Right renal pelvis (tissue), 4 donors: ENCODE measurements around the gene P2RX6. TPM values are rescaled to one million over a fixed set of nuclear protein-coding genes. Genes with fewer than 3 reads are reported as not detected.
"Not testable (repeated sequence)": the region's sequence is repeated elsewhere in the genome, so short reads cannot be mapped to it uniquely, and the experiment has no call there.

Experiments
- DNase-seq, 4 donors: peaks; one replicate each; pipeline ENCODE4 v3.0.0-alpha.2; 2013; ENCODE audit warnings: low read depth in 4 of 4, low spot score in 3 of 4, missing footprints in 1 of 4
- polyA plus RNA-seq, 4 donors: library from polyadenylated mRNA; unstranded; fragments of 120-200 nt; gene quantifications; one replicate each; pipeline ENCODE4 v1.2.1, GENCODE V29; 2013; ENCODE audit not compliant: insufficient read length in 4 of 4

P2RX6 gene
- polyA plus RNA-seq, 4 donors: 1.3 to 1.8 (median 1.5) TPM

GRCh38 chr22:21071796-21072195, 56.8 kb downstream of the P2RX6 start:
- not testable (repeated sequence) for DNase-seq

- no peak for DNase-seq
Measured at GRCh38 chr22:21073023-21073422, 58.1 kb downstream of the P2RX6 start.

DNA sequence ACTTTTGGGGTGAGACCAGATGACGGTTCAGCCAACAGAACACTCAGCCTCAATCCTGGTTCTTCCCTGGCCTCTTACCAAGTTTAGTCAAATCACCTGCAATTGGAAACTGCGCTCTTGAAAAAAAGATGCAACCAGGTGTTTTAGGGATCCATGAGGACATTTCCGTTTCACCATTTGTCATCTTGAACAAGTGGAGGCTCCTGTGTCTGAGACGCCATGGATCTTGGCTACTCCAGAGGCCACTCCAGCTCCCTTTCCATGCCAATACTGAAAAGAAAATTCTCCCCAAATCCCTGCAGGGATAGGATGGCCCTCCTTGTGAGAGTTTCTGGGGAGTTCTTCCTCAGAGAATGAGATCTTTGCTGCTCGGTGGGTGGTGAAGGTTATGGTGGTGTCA, 58.5 kb downstream of the P2RX6 start:
- no peak for DNase-seq

GRCh38 chr22:21074102-21074715, 59.2 kb downstream of the P2RX6 start:
- no peak for DNase-seq

DNA sequence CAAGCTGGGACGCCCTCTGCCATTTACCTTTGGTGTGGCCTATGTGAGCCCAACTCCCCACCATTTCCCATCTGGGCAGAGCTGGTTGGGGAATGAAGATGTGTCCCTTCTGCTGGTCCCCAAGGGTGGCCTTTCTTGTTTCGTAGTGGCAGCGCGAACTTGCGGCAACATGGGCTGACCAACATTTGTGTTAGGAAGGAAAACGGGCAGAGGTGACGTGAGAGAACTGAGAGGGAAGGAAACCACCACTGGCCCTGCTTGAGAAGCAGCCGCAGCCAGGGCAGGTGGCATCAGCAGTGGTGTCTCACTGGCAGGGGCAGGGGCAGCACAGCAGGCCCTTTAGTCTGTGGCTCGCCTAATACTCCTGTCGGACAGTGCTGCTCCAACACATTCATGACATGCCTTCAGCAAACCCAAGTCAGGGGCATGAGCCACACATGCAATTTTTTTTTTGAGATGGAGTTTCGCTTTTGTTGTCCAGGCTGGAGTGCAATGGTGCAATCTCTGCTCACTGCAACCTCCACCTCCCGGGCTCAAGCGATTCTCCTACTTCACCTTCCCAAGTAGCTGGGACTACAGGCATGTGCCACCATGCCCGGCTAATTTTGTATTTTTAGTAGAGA, 60.7 kb downstream of the P2RX6 start:
- no peak for DNase-seq

DNA sequence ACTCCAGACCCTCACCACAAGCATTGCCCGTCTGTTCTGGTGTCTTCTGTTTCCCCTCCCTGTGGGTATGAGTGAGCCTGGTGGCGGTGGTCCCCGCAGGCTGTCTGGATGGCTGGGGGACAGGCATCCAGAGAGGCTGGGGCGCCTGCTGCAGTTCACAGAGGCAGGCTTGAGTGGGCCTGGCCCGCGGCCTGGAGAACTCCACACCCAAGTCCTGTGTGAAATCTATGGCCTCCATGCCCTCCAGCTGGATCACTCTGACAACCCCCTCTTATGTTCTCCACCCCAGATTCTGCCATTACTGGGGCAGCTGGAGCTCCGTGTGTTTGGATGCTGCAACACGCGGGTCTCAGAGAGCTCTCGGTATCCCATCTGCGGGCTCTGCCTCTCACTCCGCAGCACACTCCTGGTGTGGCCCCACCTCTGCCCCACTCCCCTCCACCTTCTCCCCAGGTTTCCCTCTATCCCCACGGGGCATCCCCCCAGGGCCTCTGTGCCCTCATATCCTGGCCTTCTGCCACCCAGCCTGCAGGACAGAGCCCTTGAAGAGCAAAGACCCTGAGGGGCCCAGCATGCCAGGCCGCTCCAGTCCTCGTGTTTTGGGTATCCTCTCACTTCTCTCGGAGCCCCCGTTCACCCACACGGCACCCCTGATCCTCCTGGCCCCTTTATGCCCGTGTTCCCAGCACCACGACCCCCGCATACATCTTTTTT, 62.1 kb downstream of the P2RX6 start:
- no peak for DNase-seq

Other genes starting within 250 kb of the P2RX6 start
- gene SERPIND1, start 241.1 kb upstream of the P2RX6 start, polyA plus RNA-seq: 1 to 10 TPM; 2.5 to 3.8 (median 3.2) TPM
- 10 to 100 TPM; 54.0 to 73.4 (median 63.3) TPM for gene PI4KA, start 156.4 kb upstream of the P2RX6 start, polyA plus RNA-seq
- gene SNAP29, start 156.2 kb upstream of the P2RX6 start, polyA plus RNA-seq: 10 to 100 TPM; 28.1 to 33.3 (median 32.3) TPM
- 10 to 100 TPM; 61.4 to 71.1 (median 70.5) TPM for gene CRKL, start 97.8 kb upstream of the P2RX6 start, polyA plus RNA-seq
- 1 to 10 TPM in 3 of 4 donors, under 1 TPM in 1; 0.93 to 1.3 (median 1.1) TPM for gene AIFM3, start 47.9 kb upstream of the P2RX6 start, polyA plus RNA-seq
- 10 to 100 TPM; 43.3 to 55.0 (median 49.1) TPM for gene LZTR1, start 32.9 kb upstream of the P2RX6 start, polyA plus RNA-seq
- 10 to 100 TPM; 17.9 to 24.1 (median 19.4) TPM for gene THAP7, start 13.0 kb upstream of the P2RX6 start, polyA plus RNA-seq
- gene SLC7A4, start 17.4 kb downstream of the P2RX6 start, polyA plus RNA-seq: 1 to 10 TPM; 1.5 to 1.8 (median 1.5) TPM
- gene LRRC74B, start 30.8 kb downstream of the P2RX6 start, polyA plus RNA-seq: under 1 TPM; 0.14 to 0.21 (median 0.15) TPM